OCI-LY7 (cell line): ENCODE measurements around the gene NRN1L. TPM values are rescaled to one million over a fixed set of nuclear protein-coding genes. Genes with fewer than 3 reads are reported as not detected.

Source experiments
- BruUV-seq: library from RNA; stranded (reverse); fragments of 400-500 nt; replicated peaks from 2 replicates; lab custom pipeline; 2021; lab: Mats Ljungman, UMichigan
- CTCF ChIA-PET: fragments of 300-600 bp; sonication (Branson Sonifier 250); formaldehyde crosslinking; loops from one replicate; lab custom pipeline; 2022; ENCODE audit warnings: antibody characterized with exemption; ENCODE audit not compliant: unreplicated experiment; lab: Charles Lee
- POLR2A ChIA-PET: fragments of 300-600 bp; sonication (Branson Sonifier 250); formaldehyde crosslinking; loops from one replicate; lab custom pipeline; 2022; ENCODE audit warnings: antibody characterized with exemption; lab: Charles Lee
- DNase-seq: peaks from one replicate; pipeline ENCODE4 v3.0.0-alpha.2; 2015; ENCODE audit warnings: low spot score
- H2AFZ ChIP-seq: fragments of 200-600 bp; sonication (generic), shearing (Covaris generic); 2 replicates; pipeline ENCODE4 v1.6.1; 2014; ENCODE audit warnings: mild to moderate bottlenecking, antibody characterized with exemption, low read length, moderate library complexity
- H3K27ac ChIP-seq: fragments of 200-600 bp; sonication (generic); 2 replicates; pipeline ENCODE4 v1.5.1; 2014; ENCODE audit warnings: mixed run types, low read depth, mild to moderate bottlenecking, moderate library complexity, low read length, inconsistent platforms; ENCODE audit not compliant: poor library complexity, severe bottlenecking
- H3K36me3 ChIP-seq: fragments of 200-600 bp; sonication (generic); 2 replicates; pipeline ENCODE4 v1.6.1; 2014; ENCODE audit warnings: mild to moderate bottlenecking, antibody characterized with exemption, low read length, moderate library complexity, mixed read lengths; ENCODE audit not compliant: insufficient read depth
- H3K4me1 ChIP-seq: fragments of 200-600 bp; sonication (generic); 2 replicates; pipeline ENCODE4 v1.5.1; 2014; ENCODE audit warnings: mild to moderate bottlenecking, low read length; ENCODE audit not compliant: insufficient read depth, poor library complexity, severe bottlenecking
- H3K4me2 ChIP-seq: fragments of 200-600 bp; sonication (generic); 2 replicates; pipeline ENCODE4 v1.6.1; 2014; ENCODE audit warnings: mild to moderate bottlenecking, low read length
- H3K4me3 ChIP-seq: fragments of 200-600 bp; sonication (generic); 2 replicates; pipeline ENCODE4 v1.5.1; 2014; ENCODE audit warnings: mild to moderate bottlenecking, low read depth, low read length; ENCODE audit not compliant: poor library complexity, severe bottlenecking
- H3K79me2 ChIP-seq: fragments of 200-600 bp; sonication (generic); 2 replicates; pipeline ENCODE4 v1.6.1; 2016; ENCODE audit warnings: low read depth, mild to moderate bottlenecking, low read length, moderate library complexity, mixed read lengths; ENCODE audit not compliant: insufficient read depth
- H3K9me2 ChIP-seq: fragments of 200-600 bp; sonication (generic); 2 replicates; pipeline ENCODE4 v1.6.1; 2016; ENCODE audit warnings: mild to moderate bottlenecking, low read length, mixed read lengths; ENCODE audit not compliant: insufficient read depth
- H3K9me3 ChIP-seq: fragments of 200-600 bp; sonication (generic); 2 replicates; pipeline ENCODE4 v1.6.1; 2014; ENCODE audit warnings: mild to moderate bottlenecking, mixed run types, low read length, mixed read lengths
- H4K20me1 ChIP-seq: fragments of 200-600 bp; sonication (generic); 2 replicates; pipeline ENCODE4 v1.6.1; 2014; ENCODE audit warnings: mild to moderate bottlenecking, antibody characterized with exemption, low read length, moderate library complexity, mixed read lengths; ENCODE audit not compliant: insufficient read depth
- EZH2phosphoT487 ChIP-seq: fragments of 200-600 bp; sonication (generic); IDR thresholded peaks from 2 replicates; pipeline ENCODE4 v1.6.1; 2018; ENCODE audit warnings: low read depth, borderline replicate concordance, mild to moderate bottlenecking, mixed run types, antibody characterized with exemption, low read length, moderate library complexity, mixed read lengths
- intact Hi-C: fragments of 100-400 bp; cut with micrococcal nuclease; formaldehyde crosslinking; loops from one replicate; pipeline ENCODE4 v1.10.0; 2022; ENCODE audit not compliant: unreplicated experiment
- total RNA-seq, 2 experiments: library from RNA; depleted of rRNA in 1 of 2; stranded (reverse); fragments of >200 nt in 1 of 2; shearing (Covaris generic) in 1 of 2; gene quantifications; 2 replicates each; pipeline ENCODE4 v1.2.3, GENCODE V29; 2014 to 2022
- TF ChIP-seq, protein P1 (sequence below): fragments of 200-600 bp; sonication (generic); conservative IDR thresholded peaks from 2 replicates; pipeline ENCODE4 v1.5.1; 2014; ENCODE audit warnings: mild to moderate bottlenecking, antibody characterized with exemption, low read length, moderate library complexity, mixed read lengths

NRN1L gene
- total RNA-seq, 2 experiments from 2014 or later = 0.66 to 0.80 TPM

DNA sequence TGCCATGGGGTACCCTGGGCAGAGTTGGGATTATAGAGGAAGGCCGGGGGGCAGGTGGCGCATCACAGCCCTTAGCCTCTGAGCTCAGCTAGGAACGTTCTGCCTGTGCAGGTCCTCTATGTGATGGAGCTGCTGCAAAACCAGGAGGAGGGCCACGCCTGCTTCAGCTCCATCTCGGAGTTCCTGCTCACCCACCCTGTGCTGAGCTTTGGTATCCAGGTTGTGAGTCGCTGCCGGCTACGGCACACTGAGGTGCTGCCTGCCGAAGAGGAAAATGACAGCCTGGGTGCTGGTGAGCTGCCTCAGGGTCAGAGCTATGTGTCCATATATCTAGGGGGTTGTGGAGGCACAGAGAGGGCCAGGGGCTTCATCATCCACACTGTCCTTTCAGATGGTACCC, 5.8 kb upstream of the NRN1L start:
- no peaks in the 10 kb centered on the region for H4K20me1 ChIP-seq
- H3K4me1 ChIP-seq = peaks cover 14% of the 10 kb centered on the region
- DNase-seq = no peak
- ChIA-PET POLR2A (interaction anchor here (0.5 kb wide), 1 partner anchor 75 kb away, joined by 6 read pairs; no protein-coding TSS in a partner anchor), CTCF (no interaction called here)
- H3K9me2 ChIP-seq = no peaks in the 10 kb centered on the region
- TF ChIP-seq, protein P1, sequence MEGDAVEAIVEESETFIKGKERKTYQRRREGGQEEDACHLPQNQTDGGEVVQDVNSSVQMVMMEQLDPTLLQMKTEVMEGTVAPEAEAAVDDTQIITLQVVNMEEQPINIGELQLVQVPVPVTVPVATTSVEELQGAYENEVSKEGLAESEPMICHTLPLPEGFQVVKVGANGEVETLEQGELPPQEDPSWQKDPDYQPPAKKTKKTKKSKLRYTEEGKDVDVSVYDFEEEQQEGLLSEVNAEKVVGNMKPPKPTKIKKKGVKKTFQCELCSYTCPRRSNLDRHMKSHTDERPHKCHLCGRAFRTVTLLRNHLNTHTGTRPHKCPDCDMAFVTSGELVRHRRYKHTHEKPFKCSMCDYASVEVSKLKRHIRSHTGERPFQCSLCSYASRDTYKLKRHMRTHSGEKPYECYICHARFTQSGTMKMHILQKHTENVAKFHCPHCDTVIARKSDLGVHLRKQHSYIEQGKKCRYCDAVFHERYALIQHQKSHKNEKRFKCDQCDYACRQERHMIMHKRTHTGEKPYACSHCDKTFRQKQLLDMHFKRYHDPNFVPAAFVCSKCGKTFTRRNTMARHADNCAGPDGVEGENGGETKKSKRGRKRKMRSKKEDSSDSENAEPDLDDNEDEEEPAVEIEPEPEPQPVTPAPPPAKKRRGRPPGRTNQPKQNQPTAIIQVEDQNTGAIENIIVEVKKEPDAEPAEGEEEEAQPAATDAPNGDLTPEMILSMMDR = no peak
- TF ChIP-seq EZH2phosphoT487 = no peak
- H3K4me3 ChIP-seq = no peak overlapping the region
- no peaks in the 10 kb centered on the region for H3K9me3 ChIP-seq
- H3K4me2 ChIP-seq = no peak overlapping the region
- no peak overlapping the region for H2AFZ ChIP-seq
- H3K79me2 ChIP-seq = peaks cover 20% of the 10 kb centered on the region
- BruUV-seq = no TSS peak
- H3K36me3 ChIP-seq = peaks cover 85% of the 10 kb centered on the region
- no peak overlapping the region for H3K27ac ChIP-seq
- intact Hi-C loops = no loop called here

DNA sequence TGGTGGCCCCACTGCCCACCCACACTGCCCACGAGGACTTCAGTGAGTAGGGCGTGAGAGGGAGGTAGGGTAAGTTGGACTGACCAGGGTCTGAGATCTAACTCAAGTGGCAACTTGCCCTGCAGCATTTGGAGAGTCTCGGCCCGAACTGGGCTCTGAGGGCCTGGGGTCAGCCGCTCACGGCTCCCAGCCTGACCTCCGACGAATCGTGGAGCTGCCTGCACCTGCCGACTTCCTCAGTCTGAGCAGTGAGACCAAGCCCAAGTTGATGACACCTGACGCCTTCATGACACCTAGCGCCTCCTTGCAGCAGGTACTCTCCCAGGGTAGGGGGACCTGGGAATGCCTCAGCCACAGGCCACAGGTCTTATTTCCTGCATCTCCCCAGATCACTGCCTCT, 5.2 kb upstream of the NRN1L start:
- ChIA-PET CTCF (no interaction called here), POLR2A (no interaction called here)
- H3K4me3 ChIP-seq = no peak overlapping the region
- no peak overlapping the region for H3K4me2 ChIP-seq
- H2AFZ ChIP-seq = no peak overlapping the region
- H3K9me2 ChIP-seq = no peaks in the 10 kb centered on the region
- H3K9me3 ChIP-seq = no peaks in the 10 kb centered on the region
- peaks cover 91% of the 10 kb centered on the region for H3K36me3 ChIP-seq
- H3K79me2 ChIP-seq = peaks cover 13% of the 10 kb centered on the region
- H3K4me1 ChIP-seq = peaks cover 8% of the 10 kb centered on the region
- no peaks in the 10 kb centered on the region for H4K20me1 ChIP-seq
- DNase-seq = no peak
- intact Hi-C loops = no loop called here
- no TSS peak for BruUV-seq
- no peak overlapping the region for H3K27ac ChIP-seq
- TF ChIP-seq EZH2phosphoT487 = no peak
- TF ChIP-seq, protein P1 = no peak

GRCh38 chr16:67879936-67880335, 4.7 kb upstream of the NRN1L start:
- Histone ChIP-seq H3K4me3 (no peak overlapping the region), H3K4me1 (peaks cover 3% of the 10 kb centered on the region), H3K79me2 (peaks cover 9% of the 10 kb centered on the region; the same call in 1 of the 2 replicates), H3K36me3 (peaks cover 96% of the 10 kb centered on the region), H3K4me2 (no peak overlapping the region), H3K9me2 (no peaks in the 10 kb centered on the region), H2AFZ (no peak overlapping the region), H3K27ac (no peak overlapping the region), H4K20me1 (no peaks in the 10 kb centered on the region), H3K9me3 (no peaks in the 10 kb centered on the region)
- POLR2A ChIA-PET = no interaction called here
- intact Hi-C loops = loop anchor here (5.0 kb wide), 1 partner anchor 182 kb away; no protein-coding TSS in a partner anchor
- CTCF ChIA-PET = no interaction called here
- no TSS peak for BruUV-seq
- TF ChIP-seq, protein P1 = no peak
- no peak for TF ChIP-seq EZH2phosphoT487
- no peak for DNase-seq
